ENCODE measurements around the gene MVB12B.

Gene MVB12B

GRCh38 chr9:126456441-126457174 is 130.0 kb downstream of the MVB12B start:
- Histone ChIP-seq H3K79me2 (ENCODE audit: control insufficient read depth, insufficient read depth, low read length, poor library complexity) (no peaks in the 10 kb centered on the region), H2AFZ (ENCODE audit: insufficient read depth, low read length, poor library complexity) (no peak overlapping the region), H3K9ac (ENCODE audit: low read length) (no peak overlapping the region), H2BK12ac (ENCODE audit: low read length) (no peak overlapping the region), H3K4me3 (ENCODE audit: low read depth, low read length) (no peak overlapping the region), H3K36me3 (ENCODE audit: control insufficient read depth in 1 of 2, insufficient read depth in 2 of 2, low read length in 2 of 2) (peaks cover 6 to 7% of the 10 kb centered on the region in 2 experiments), H4K91ac (ENCODE audit: low read depth, low read length) (no peak overlapping the region), H4K8ac (ENCODE audit: low read depth, low read length) (no peak overlapping the region), H3K9me3 (ENCODE audit: insufficient read depth, low read depth, low read length) (no peaks in the 10 kb centered on the region), H3K27ac (ENCODE audit: low read depth, low read length) (no peak overlapping the region), H3K4ac (ENCODE audit: low read depth, low read length) (no peak overlapping the region), H3K27me3 (ENCODE audit: insufficient read depth, low read length) (no peaks in the 10 kb centered on the region), H3K79me1 (ENCODE audit: low read length) (no peaks in the 10 kb centered on the region), H3K14ac (ENCODE audit: low read length) (no peak overlapping the region), H3K4me2 (ENCODE audit: low read length) (no peak overlapping the region), H4K12ac (ENCODE audit: low read depth, low read length) (no peak overlapping the region), H3K18ac (ENCODE audit: low read length) (no peak overlapping the region), H2BK120ac (ENCODE audit: insufficient read depth, low read length, poor library complexity) (no peak overlapping the region), H2BK5ac (ENCODE audit: low read depth, low read length, poor library complexity) (no peak overlapping the region), H3K23ac (ENCODE audit: low read length) (no peak overlapping the region), H3K4me1 (ENCODE audit: control insufficient read depth in 1 of 2, insufficient read depth in 2 of 2, low read length in 2 of 2) (no peaks in the 10 kb centered on the region), H2AK5ac (ENCODE audit: low read length) (no peak overlapping the region)
- DNase-seq = no peak
- WGBS (ENCODE audit: extremely low coverage, insufficient coverage, insufficient read length) = no CpG with 5 or more reads among the region's 16 CpGs

- Histone ChIP-seq H3K18ac (ENCODE audit: low read length) (no peak overlapping the region), H3K4me1 (ENCODE audit: control insufficient read depth in 1 of 2, insufficient read depth in 2 of 2, low read length in 2 of 2) (no peaks in the 10 kb centered on the region), H4K91ac (ENCODE audit: low read depth, low read length) (no peak overlapping the region), H3K9ac (ENCODE audit: low read length) (no peak overlapping the region), H2BK12ac (ENCODE audit: low read length) (no peak overlapping the region), H3K23ac (ENCODE audit: low read length) (no peak overlapping the region), H3K9me3 (ENCODE audit: insufficient read depth, low read depth, low read length) (no peaks in the 10 kb centered on the region), H3K4me2 (ENCODE audit: low read length) (no peak overlapping the region), H2BK120ac (ENCODE audit: insufficient read depth, low read length, poor library complexity) (no peak overlapping the region), H2AFZ (ENCODE audit: insufficient read depth, low read length, poor library complexity) (no peak overlapping the region), H4K12ac (ENCODE audit: low read depth, low read length) (no peak overlapping the region), H4K8ac (ENCODE audit: low read depth, low read length) (no peak overlapping the region), H3K14ac (ENCODE audit: low read length) (no peak overlapping the region), H2BK5ac (ENCODE audit: low read depth, low read length, poor library complexity) (no peak overlapping the region), H3K4me3 (ENCODE audit: low read depth, low read length) (no peak overlapping the region), H3K79me2 (ENCODE audit: control insufficient read depth, insufficient read depth, low read length, poor library complexity) (no peaks in the 10 kb centered on the region), H3K79me1 (ENCODE audit: low read length) (no peaks in the 10 kb centered on the region), H2AK5ac (ENCODE audit: low read length) (no peak overlapping the region), H3K4ac (ENCODE audit: low read depth, low read length) (no peak overlapping the region), H3K27ac (ENCODE audit: low read depth, low read length) (no peak overlapping the region), H3K27me3 (ENCODE audit: insufficient read depth, low read length) (no peaks in the 10 kb centered on the region), H3K36me3 (ENCODE audit: control insufficient read depth in 1 of 2, insufficient read depth in 2 of 2, low read length in 2 of 2) (peaks cover 6 to 7% of the 10 kb centered on the region in 2 experiments)
- no CpG with 5 or more reads among the region's 5 CpGs for WGBS (ENCODE audit: extremely low coverage, insufficient coverage, insufficient read length)
- no peak for DNase-seq
Observed at GRCh38 chr9:126457175-126457547, 130.5 kb downstream of the MVB12B start.

GRCh38 chr9:126457890-126458289 is 131.3 kb downstream of the MVB12B start:
- no peak for DNase-seq
- no peak overlapping the region for H3K18ac ChIP-seq (ENCODE audit: low read length)
- H2AFZ ChIP-seq (ENCODE audit: insufficient read depth, low read length, poor library complexity) = no peak overlapping the region
- no peak overlapping the region for H3K4ac ChIP-seq (ENCODE audit: low read depth, low read length)
- H3K27me3 ChIP-seq (ENCODE audit: insufficient read depth, low read length) = no peaks in the 10 kb centered on the region
- H2AK5ac ChIP-seq (ENCODE audit: low read length) = no peak overlapping the region
- no peak overlapping the region for H4K91ac ChIP-seq (ENCODE audit: low read depth, low read length)
- no peaks in the 10 kb centered on the region for H3K79me1 ChIP-seq (ENCODE audit: low read length)
- peaks cover 6 to 7% of the 10 kb centered on the region in 2 experiments for H3K36me3 ChIP-seq (ENCODE audit: control insufficient read depth in 1 of 2, insufficient read depth in 2 of 2, low read length in 2 of 2)
- H2BK120ac ChIP-seq (ENCODE audit: insufficient read depth, low read length, poor library complexity) = no peak overlapping the region
- no peak overlapping the region for H3K4me3 ChIP-seq (ENCODE audit: low read depth, low read length)
- H3K9me3 ChIP-seq (ENCODE audit: insufficient read depth, low read depth, low read length) = no peaks in the 10 kb centered on the region
- H3K9ac ChIP-seq (ENCODE audit: low read length) = no peak overlapping the region
- no peaks in the 10 kb centered on the region for H3K4me1 ChIP-seq (ENCODE audit: control insufficient read depth in 1 of 2, insufficient read depth in 2 of 2, low read length in 2 of 2)
- no peak overlapping the region for H3K14ac ChIP-seq (ENCODE audit: low read length)
- H2BK12ac ChIP-seq (ENCODE audit: low read length) = no peak overlapping the region
- H3K79me2 ChIP-seq (ENCODE audit: control insufficient read depth, insufficient read depth, low read length, poor library complexity) = no peaks in the 10 kb centered on the region
- no CpG with 5 or more reads among the region's 9 CpGs for WGBS (ENCODE audit: extremely low coverage, insufficient coverage, insufficient read length)
- no peak overlapping the region for H2BK5ac ChIP-seq (ENCODE audit: low read depth, low read length, poor library complexity)
- no peak overlapping the region for H3K23ac ChIP-seq (ENCODE audit: low read length)
- no peak overlapping the region for H4K12ac ChIP-seq (ENCODE audit: low read depth, low read length)
- H4K8ac ChIP-seq (ENCODE audit: low read depth, low read length) = no peak overlapping the region
- no peak overlapping the region for H3K4me2 ChIP-seq (ENCODE audit: low read length)
- H3K27ac ChIP-seq (ENCODE audit: low read depth, low read length) = no peak overlapping the region

- H3K4me3 ChIP-seq (ENCODE audit: low read depth, low read length) = no peak overlapping the region
- peaks cover 1 to 2% of the 10 kb centered on the region in 2 experiments for H3K36me3 ChIP-seq (ENCODE audit: control insufficient read depth in 1 of 2, insufficient read depth in 2 of 2, low read length in 2 of 2)
- no peak overlapping the region for H4K91ac ChIP-seq (ENCODE audit: low read depth, low read length)
- H2AK5ac ChIP-seq (ENCODE audit: low read length) = no peak overlapping the region
- H3K18ac ChIP-seq (ENCODE audit: low read length) = no peak overlapping the region
- H2AFZ ChIP-seq (ENCODE audit: insufficient read depth, low read length, poor library complexity) = no peak overlapping the region
- no peak overlapping the region for H2BK120ac ChIP-seq (ENCODE audit: insufficient read depth, low read length, poor library complexity)
- DNase-seq = no peak
- no peak overlapping the region for H3K23ac ChIP-seq (ENCODE audit: low read length)
- H3K27me3 ChIP-seq (ENCODE audit: insufficient read depth, low read length) = no peaks in the 10 kb centered on the region
- no peaks in the 10 kb centered on the region for H3K4me1 ChIP-seq (ENCODE audit: control insufficient read depth in 1 of 2, insufficient read depth in 2 of 2, low read length in 2 of 2)
- H3K4ac ChIP-seq (ENCODE audit: low read depth, low read length) = no peak overlapping the region
- no peaks in the 10 kb centered on the region for H3K79me1 ChIP-seq (ENCODE audit: low read length)
- no peaks in the 10 kb centered on the region for H3K9me3 ChIP-seq (ENCODE audit: insufficient read depth, low read depth, low read length)
- no peak overlapping the region for H2BK12ac ChIP-seq (ENCODE audit: low read length)
- no CpG with 5 or more reads among the region's 7 CpGs for WGBS (ENCODE audit: extremely low coverage, insufficient coverage, insufficient read length)
- H3K79me2 ChIP-seq (ENCODE audit: control insufficient read depth, insufficient read depth, low read length, poor library complexity) = no peaks in the 10 kb centered on the region
- H4K8ac ChIP-seq (ENCODE audit: low read depth, low read length) = no peak overlapping the region
- no peak overlapping the region for H3K9ac ChIP-seq (ENCODE audit: low read length)
- H2BK5ac ChIP-seq (ENCODE audit: low read depth, low read length, poor library complexity) = no peak overlapping the region
- H3K14ac ChIP-seq (ENCODE audit: low read length) = no peak overlapping the region
- no peak overlapping the region for H3K27ac ChIP-seq (ENCODE audit: low read depth, low read length)
- H4K12ac ChIP-seq (ENCODE audit: low read depth, low read length) = no peak overlapping the region
- no peak overlapping the region for H3K4me2 ChIP-seq (ENCODE audit: low read length)
Observed at GRCh38 chr9:126459126-126459525, 132.5 kb downstream of the MVB12B start.
